Peyer's patch (tissue), 4 donors: ENCODE results near the gene GRIK4. TPM values are rescaled to one million over a fixed set of nuclear protein-coding genes. Genes with fewer than 3 reads are reported as not detected.

Experiments used
- DNase-seq, 3 donors: peaks; one replicate each; pipeline ENCODE4 v3.0.0-alpha.2; 2017 to 2019
- H3K27ac ChIP-seq, 4 donors: fragments of 200-600 bp; sonication (generic); one replicate each; pipeline ENCODE4 v1.5.1; 2016 to 2019
- H3K27me3 ChIP-seq, 2 donors: fragments of 200-600 bp; sonication (generic); one replicate each; pipeline ENCODE4 v1.5.1; 2019
- H3K36me3 ChIP-seq, 3 donors: fragments of 200-600 bp; sonication (generic); one replicate each; pipeline ENCODE4 v1.5.1; 2016 to 2019
- H3K4me1 ChIP-seq, 4 donors: fragments of 200-600 bp; sonication (generic); one replicate each; pipeline ENCODE4 v1.5.1; 2016 to 2019
- H3K4me3 ChIP-seq, 4 donors: fragments of 200-600 bp; sonication (generic); 1 replicate in 3 of 4; 2 replicates in 1 of 4; pipeline ENCODE4 v1.5.1; 2016 to 2019; ENCODE audit warnings: mild to moderate bottlenecking in 1 of 4
- H3K9me3 ChIP-seq, 4 donors: fragments of 200-600 bp; sonication (generic); one replicate each; pipeline ENCODE4 v1.5.1; 2016 to 2019; ENCODE audit warnings: mild to moderate bottlenecking in 1 of 4
- CTCF ChIP-seq, 6 experiments: fragments of 450-650 bp in 4 of 6; fragments of 200-600 bp in 2 of 6; sonication (generic) in 1 of 6; IDR thresholded peaks; one replicate each; pipeline ENCODE4 v1.5.1; 2017 to 2019; ENCODE audit warnings: antibody characterized with exemption in 6 of 6, mild to moderate bottlenecking in 3 of 6, moderate library complexity in 1 of 6
- POLR2A ChIP-seq, 2 donors: fragments of 450-650 bp; IDR thresholded peaks; one replicate each; pipeline ENCODE4 v1.5.1; 2017; ENCODE audit warnings: antibody characterized with exemption in 2 of 2, mild to moderate bottlenecking in 2 of 2, moderate library complexity in 2 of 2
- total RNA-seq, 4 donors: library from RNA; depleted of rRNA; stranded (reverse); fragments of >200 nt; gene quantifications; one replicate each; pipeline ENCODE4 v1.1.0, GENCODE V29; 2016

GRIK4 gene
- total RNA-seq, 4 donors from 2014 or later, result 0.40 to 2.5 TPM; not detected in 2

DNA sequence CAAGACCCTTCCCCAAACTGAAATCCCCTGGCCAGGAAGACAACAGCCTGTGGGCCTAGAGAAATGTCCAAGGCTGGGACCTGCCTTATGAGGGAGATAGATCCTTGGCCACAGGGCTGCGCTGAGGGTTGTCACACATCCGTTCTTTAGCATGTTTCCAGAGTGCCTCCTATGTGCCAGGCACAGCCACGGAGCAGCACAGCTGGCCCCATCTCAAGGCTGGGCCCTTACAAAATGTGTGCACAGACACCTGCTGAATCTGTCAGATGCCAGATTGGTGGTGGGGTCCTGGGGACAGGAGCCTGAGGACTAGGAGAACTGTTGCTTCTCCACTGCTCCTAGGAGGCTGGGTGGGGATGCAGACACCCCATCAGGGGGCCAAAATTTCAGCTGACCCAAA lies 11.2 kb downstream of the GRIK4 start:
- no peak overlapping the region for H3K4me3 ChIP-seq
- no peaks in the 10 kb centered on the region for H3K27me3 ChIP-seq
- no peaks in the 10 kb centered on the region for H3K36me3 ChIP-seq
- no peak overlapping the region for H3K27ac ChIP-seq
- no peaks in the 10 kb centered on the region for H3K9me3 ChIP-seq
- TF ChIP-seq CTCF (IDR thresholded peaks at IDR 0.05) (no peak), POLR2A (IDR thresholded peaks at IDR 0.05) (no peak)
- DNase-seq, result no peak
- H3K4me1 ChIP-seq, result peaks cover 0 to 5% (median 0%) of the 10 kb centered on the region in 4 donors

DNA sequence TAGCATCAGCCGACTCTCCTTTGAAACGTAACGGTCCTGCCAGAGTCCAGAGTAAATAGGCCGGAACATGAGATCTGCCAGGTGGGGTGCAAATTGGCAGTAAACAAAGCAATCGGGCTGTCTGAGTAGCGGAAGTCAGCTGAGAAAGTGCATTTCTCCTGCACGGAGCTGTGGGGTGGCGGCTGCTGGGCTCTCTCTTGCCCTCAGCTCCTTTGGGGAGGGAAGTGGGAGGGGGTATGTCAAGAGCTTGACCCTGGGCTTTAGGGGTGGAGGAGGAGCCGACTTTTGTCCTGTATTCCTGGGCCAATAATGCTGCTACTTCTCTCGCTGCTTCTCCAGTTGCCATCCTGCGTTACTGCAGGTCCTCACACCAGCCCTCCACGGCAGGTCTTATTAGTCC lies 11.6 kb downstream of the GRIK4 start:
- Histone ChIP-seq H3K4me1 (peaks cover 0 to 5% (median 0%) of the 10 kb centered on the region in 4 donors), H3K4me3 (no peak overlapping the region), H3K9me3 (no peaks in the 10 kb centered on the region), H3K36me3 (no peaks in the 10 kb centered on the region), H3K27me3 (no peaks in the 10 kb centered on the region), H3K27ac (no peak overlapping the region)
- DNase-seq, result no peak
- TF ChIP-seq POLR2A (IDR thresholded peaks at IDR 0.05) (no peak), CTCF (IDR thresholded peaks at IDR 0.05) (no peak)

GRCh38 chr11:120524536-120525085 lies 13.1 kb downstream of the GRIK4 start:
- H3K4me3 ChIP-seq, result no peak overlapping the region
- no peak overlapping the region for H3K27ac ChIP-seq
- H3K9me3 ChIP-seq, result no peaks in the 10 kb centered on the region
- TF ChIP-seq POLR2A (IDR thresholded peaks at IDR 0.05) (no peak), CTCF (IDR thresholded peaks at IDR 0.05) (no peak)
- H3K36me3 ChIP-seq, result no peaks in the 10 kb centered on the region
- DNase-seq, result no peak
- peaks cover 0 to 5% (median 0%) of the 10 kb centered on the region in 4 donors for H3K4me1 ChIP-seq
- H3K27me3 ChIP-seq, result no peaks in the 10 kb centered on the region

- no peaks in the 10 kb centered on the region for H3K9me3 ChIP-seq
- H3K4me3 ChIP-seq, result no peak overlapping the region
- H3K36me3 ChIP-seq, result no peaks in the 10 kb centered on the region
- TF ChIP-seq CTCF (IDR thresholded peaks at IDR 0.05) (no peak), POLR2A (IDR thresholded peaks at IDR 0.05) (no peak)
- no peak overlapping the region for H3K27ac ChIP-seq
- no peak for DNase-seq
- H3K27me3 ChIP-seq, result no peaks in the 10 kb centered on the region
- peaks cover 0 to 5% (median 0%) of the 10 kb centered on the region in 4 donors for H3K4me1 ChIP-seq
Observed at GRCh38 chr11:120525261-120526171, 14.0 kb downstream of the GRIK4 start.

GRCh38 chr11:120526241-120526640 lies 14.7 kb downstream of the GRIK4 start:
- TF ChIP-seq POLR2A (IDR thresholded peaks at IDR 0.05) (no peak), CTCF (IDR thresholded peaks at IDR 0.05) (no peak)
- H3K27ac ChIP-seq, result no peak overlapping the region
- no peak overlapping the region for H3K4me3 ChIP-seq
- peaks cover 0 to 5% (median 0%) of the 10 kb centered on the region in 4 donors for H3K4me1 ChIP-seq
- H3K27me3 ChIP-seq, result no peaks in the 10 kb centered on the region
- no peaks in the 10 kb centered on the region for H3K9me3 ChIP-seq
- DNase-seq, result no peak
- H3K36me3 ChIP-seq, result no peaks in the 10 kb centered on the region
